HG02623 (cell line): ENCODE data around the gene RPL31.
A peak's percentile ranks its signal among the peaks of the same experiment; 100 is the strongest.

Experiments used
- ATAC-seq: cut with Tn5 transposase; IDR thresholded peaks from one replicate; pipeline ENCODE4 v1.9.1; 2021; ENCODE audit warnings: moderate library complexity; ENCODE audit not compliant: unreplicated experiment

Gene RPL31

DNA sequence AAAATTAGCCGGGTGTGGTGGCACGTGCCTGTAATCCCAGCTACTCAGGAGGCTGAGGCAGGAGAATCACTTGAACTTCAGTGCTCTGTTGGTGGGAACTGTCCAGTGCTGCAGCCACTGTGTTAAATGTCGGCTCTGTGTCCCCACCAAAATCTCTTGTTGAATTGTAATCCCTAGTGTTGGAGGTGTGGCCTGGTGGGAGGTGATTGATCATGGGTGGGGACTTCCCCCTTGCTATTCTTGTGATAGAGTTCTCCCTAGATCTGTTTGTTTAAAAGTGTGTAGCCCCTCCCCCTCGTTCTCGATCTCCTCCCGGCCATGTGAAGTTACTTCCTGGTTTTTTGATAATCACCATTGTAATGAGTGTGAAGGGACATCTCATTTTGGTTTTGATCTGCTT lies 9.8 kb upstream of the RPL31 start:
- no peak for ATAC-seq

DNA sequence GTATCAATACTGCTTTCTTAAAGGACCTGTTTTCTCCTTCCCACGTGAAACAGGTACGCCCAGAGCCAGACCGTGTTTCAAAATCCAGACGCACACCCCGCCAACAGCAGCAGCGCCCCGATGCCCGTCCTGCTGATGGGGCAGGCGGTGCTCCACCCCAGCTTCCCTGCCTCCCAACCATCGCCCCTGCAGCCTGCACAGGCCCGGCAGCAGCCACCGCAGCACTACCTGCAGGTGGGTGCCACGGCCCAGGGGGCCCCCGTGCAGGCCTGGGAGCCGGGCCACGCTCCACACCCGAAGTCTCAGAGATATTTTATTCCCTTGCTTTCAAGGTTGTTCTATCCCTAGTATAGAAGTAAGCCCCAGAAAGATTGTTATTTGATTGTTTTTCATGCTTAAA lies 8.8 kb upstream of the RPL31 start:
- ATAC-seq, result no peak

DNA sequence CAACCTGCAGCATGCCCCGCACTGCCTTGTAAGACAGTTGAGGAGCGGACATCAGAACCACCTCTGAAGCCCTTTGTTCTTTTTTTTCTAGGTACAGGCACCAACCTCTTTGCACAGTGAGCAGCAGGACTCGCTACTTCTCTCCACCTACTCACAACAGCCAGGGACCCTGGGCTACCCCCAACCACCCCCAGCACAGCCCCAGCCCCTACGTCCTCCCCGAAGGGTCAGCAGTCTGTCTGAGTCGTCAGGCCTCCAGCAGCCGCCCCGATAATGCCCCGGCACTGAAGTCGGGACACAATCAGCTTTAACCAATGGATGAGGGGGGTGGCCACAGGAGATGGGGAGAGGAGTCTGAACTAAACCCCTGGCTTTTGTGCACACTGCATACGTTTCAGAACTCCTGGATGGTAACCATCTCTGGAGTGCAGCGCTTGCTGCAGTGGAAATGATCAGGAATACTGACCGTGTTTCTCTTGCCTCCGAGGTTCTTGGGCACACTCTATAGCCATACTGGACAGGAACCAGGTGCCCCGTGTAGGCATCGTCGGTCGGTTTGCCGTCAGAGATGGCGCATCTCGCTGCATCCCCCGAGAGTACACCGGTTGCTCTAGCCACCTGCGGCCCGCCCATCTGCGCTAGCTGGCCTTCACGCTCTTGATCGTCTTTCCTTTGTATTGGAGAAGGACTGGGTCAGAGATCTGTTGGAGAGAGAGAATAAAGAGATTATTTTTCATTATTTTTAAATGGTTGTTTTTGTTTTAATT lies 6.6 kb upstream of the RPL31 start:
- no peak for ATAC-seq

DNA sequence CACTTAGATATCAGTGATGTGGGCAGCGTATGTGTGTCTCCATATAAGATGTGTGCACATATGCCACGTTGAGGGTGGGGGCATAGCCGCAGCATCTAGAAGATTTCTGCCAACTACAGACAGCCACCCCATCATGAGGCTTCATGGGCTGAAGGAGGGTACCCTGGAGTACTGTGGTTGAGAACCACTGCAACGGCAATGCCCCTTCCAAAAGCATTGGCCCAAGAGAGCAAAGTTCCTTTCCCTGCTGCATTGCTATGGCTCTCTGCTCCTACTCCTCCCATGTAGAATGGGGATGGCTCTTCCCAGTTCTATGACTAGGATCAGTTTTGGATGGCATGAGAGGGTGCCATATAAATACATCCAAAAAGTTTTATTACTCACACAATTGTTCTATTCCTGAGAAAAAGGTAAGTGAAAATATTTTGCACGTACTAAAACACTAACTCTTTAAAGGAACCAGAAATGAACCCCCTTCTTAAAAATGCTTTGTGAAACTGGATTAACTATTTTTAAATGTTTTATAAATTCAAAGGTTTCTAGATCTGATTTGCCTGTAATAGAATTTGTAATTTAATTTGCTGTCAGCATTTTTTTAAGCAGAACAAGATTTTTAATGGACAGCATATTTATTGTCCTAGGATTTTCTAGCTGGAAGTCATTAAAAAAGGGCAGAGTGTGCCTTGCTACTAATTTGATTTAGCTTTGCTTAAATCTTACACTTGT lies 4.4 kb upstream of the RPL31 start:
- no peak for ATAC-seq

DNA sequence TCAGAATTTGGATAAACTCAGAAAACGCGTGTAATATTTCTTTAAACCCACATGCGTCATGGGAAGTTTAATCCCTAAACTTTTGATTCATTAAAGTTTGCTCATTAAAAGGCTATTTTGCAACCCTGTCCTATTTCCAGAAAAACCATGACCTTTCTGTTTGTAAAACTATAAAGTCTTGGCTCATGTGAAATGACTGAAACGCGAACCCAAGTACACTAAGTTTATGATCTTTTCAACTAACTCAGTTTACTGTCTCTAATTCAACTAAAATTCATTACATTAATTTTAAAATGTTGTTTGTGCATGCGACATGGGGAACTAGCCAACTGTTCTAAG lies 3.9 kb upstream of the RPL31 start:
- ATAC-seq, result no peak

DNA sequence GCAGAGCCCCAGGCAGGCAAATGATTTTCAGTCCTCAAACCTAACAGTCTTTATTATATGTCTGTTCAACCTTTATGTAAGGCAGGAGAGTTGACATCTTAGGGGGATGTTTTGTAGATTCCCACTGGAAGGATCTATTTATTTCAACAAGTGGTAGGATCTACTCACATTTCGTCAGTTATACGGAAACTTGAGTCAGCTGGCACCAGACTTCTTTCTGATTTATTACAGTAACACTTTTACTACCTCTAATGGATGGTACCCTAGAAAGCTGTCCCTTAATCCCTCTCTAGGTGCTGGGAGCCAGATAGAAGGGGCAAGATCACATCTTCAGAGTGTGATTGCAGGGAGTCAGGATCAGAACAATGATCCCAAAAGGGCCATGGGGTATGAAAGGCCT lies 2.1 kb upstream of the RPL31 start:
- no peak for ATAC-seq

DNA sequence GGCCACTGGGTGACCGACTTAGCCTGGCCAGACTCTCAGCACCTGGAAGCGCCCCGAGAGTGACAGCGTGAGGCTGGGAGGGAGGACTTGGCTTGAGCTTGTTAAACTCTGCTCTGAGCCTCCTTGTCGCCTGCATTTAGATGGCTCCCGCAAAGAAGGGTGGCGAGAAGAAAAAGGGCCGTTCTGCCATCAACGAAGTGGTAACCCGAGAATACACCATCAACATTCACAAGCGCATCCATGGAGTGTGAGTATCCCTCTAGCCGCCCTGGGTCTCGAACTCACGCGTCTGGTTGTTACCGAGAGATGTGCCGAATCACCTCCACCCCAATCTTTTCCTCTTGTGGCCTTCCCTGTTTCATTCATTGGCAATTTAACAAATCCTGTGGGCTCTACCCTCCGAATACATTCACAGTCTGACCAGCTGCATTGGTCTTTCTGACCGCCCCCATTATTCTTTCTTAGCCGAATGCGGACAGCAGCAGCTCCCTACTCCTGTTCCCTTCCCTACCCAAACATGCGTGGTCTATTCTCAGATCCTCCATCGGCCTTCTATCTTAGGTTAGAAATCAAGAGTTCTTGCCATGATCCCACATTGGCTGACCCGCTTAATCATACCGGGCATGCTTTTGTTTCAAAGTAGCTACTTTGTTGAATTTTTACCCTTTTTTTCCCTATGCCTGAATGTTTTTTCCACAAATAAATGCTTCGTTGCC lies 631 bp downstream of the RPL31 start:
- no peak for ATAC-seq

DNA sequence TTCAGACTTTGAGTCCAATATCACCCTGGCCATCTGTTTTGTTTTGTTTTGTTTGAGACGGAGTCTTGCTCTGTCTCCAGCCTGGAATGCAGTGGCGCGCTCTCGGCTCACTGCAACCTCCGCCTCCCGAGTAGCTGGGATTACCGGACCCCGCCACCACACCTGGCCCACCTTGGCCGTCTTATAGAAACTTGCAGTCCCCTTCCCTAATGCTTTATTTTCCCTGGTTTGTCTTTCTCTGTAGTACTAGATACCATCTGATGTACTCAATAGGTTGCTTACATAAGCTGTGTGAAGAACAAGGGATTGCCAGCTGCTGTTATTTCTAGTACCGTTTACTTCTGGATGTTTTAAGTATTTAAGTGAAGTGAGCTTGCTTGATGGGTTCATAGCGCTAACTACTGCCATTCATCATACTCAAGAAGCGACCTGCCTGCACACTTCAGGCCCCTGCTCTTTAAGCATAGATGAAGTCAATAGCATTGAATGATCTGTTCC lies 1.2 kb downstream of the RPL31 start:
- ATAC-seq, result no peak

DNA sequence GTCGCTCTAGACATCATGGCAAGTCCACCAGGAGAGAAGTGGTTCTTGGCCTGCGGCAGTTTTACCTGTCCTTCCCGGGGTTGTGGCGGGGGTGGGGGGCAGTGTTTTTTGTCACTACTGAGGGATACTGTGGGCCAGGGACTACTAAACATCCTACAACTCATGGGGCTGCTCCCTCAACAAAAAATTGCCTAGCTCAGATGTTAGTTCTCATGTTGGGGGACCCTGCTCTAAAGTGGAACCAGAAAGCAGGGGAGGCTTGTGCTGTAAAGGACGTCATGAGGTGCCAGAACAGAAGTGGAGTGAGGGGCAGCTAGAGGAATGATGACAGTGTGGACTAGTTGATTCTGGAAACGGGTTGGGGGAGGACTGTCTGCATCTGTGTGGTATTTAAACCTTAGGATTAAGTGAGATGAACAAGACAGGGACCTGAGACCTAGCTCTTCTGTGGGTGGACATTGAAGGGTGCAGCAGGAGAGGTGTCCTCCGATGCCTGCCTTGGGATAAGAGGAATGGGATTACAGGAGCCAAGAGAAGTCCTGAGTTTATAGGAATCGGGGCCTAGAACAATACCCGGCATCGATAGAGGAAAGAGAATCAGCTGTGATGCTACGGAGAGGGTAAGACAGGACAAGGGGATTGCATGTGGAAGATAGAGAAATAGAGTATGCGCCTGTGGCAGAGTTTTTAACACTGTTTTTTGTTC lies 2.7 kb downstream of the RPL31 start:
- ATAC-seq, result no peak

DNA sequence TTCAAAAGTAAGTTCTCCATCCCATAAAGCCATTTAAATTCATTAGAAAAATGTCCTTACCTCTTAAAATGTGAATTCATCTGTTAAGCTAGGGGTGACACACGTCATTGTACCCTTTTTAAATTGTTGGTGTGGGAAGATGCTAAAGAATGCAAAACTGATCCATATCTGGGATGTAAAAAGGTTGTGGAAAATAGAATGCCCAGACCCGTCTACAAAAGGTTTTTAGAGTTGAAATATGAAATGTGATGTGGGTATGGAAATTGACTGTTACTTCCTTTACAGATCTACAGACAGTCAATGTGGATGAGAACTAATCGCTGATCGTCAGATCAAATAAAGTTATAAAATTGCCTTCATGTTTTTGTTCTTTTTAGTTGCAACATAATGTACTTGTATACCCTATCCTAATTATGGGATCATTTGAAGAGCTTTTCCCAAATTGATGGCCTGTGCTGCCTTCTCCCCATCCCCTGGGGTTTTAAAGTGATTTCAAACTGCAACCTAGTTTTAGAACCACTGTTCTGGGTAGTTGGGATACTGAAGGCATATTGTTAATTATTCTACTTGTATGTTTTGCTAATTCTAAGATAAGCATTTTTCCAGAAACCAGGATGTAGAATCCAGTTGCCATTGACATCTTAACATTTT lies 4.1 kb downstream of the RPL31 start:
- no peak for ATAC-seq

DNA sequence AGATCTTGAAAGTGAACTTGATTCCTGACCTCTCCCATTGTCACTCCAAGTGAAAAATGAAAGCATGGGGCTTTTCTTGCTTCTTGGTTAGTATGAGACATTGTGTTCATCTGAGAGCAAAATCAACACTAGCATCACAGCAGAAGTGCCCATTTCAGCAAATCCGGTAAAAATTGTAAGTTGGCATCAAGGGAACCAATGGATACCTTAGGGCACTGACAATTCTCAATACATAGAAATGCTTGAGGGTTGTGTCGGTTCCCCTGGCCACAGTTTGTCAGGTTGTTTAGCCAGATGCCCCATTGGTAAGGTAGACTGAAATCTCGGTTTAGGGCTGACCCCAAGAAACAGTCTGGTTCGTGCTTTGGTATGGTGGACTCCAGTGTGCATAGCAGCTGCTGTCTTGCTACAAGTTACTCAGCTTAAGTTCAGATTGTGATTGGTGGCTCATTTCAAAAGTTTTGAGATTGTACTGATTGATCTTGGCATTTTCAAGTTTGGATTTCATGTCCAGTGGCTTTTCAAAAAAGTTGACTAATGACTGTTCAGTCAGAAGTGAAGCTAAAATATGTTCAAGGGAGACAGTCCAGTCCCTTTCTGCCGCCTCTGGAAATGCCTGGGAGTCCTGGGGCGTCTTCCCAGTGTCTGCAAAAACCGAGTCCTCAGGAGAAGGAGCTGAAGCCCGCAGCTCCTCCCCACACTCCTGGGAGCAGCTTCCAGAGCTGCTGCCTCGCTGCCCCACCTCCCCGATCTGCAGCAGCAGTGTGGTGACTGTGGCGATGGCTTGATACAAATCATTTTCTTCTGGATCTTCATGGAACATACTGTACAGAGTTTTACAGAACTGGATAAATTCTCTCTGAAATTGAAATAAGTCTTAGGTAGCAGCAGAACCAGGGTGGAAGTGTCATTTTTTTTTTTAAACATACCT lies 5.6 kb downstream of the RPL31 start:
- ATAC-seq, result no peak

DNA sequence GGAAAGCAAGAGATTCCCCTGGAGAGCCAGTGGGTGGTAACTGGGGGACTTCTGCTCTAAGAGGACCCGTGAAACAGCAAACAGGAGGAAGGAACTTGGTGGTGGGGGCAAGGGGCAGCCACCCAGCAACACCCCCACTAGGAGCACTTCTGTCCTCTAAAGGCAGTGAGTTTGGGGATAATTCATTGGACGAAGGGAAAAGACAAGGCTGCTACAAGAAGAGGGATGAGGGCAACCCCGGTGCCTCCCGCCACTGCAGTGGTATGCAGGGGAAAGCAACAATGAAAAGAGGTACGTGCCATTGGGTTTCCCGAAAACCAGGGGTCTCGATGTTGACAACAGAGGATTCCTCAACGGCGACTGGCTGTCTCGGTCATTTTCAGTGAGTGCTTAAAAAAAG lies 9.1 kb downstream of the RPL31 start:
- no peak for ATAC-seq

DNA sequence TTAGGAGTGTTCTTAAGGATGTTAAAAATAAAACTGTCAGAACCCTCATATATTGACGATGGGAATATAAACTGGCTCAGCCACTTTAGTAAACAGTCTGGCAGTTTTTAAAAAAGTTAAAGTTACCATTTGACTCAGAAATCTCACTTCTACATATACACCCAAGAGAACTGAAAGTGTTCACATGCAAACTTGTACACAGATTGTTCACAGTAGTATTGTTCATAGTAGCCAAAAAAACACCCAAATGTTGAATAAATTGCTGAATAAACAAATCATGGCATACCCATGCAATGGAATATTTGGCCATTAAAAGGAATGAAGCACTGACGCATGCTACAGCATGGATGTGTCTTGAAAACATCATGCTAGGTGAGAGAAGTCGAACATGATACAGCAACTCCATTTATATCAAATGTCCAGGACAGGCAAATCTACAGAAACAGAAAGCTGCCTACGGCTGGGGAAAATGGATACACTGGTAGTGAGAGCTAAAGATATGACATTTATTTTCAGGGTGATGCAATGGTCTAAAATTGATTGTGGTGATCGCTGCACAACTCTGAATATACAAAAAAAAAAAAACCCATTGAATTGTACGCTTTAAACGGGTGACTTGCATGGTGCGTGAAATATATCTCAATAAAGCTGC lies 10.1 kb downstream of the RPL31 start:
- ATAC-seq, result peak; percentile 93

DNA sequence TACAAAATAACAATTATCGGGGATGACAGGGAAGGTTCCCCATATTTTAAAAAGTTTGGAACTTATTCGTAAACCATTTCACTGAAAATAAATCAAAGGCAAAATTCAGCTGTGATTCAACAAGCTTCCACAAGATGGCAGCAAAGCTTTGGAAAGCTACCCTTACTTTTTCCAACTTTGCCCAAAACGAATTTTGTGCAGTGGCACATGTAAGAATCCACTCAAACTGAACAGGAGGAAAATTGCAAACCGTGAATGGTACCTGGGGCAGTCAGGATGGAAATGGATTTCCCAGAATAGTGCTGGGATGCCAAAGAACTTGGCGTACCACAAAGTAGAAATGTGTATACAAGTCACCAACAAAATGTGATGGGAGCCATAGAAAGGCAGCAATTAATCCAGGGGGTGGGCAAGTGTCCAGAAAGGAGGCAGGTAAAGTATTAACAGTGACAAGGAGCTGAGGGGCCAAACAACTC lies 10.7 kb downstream of the RPL31 start:
- no peak for ATAC-seq

DNA sequence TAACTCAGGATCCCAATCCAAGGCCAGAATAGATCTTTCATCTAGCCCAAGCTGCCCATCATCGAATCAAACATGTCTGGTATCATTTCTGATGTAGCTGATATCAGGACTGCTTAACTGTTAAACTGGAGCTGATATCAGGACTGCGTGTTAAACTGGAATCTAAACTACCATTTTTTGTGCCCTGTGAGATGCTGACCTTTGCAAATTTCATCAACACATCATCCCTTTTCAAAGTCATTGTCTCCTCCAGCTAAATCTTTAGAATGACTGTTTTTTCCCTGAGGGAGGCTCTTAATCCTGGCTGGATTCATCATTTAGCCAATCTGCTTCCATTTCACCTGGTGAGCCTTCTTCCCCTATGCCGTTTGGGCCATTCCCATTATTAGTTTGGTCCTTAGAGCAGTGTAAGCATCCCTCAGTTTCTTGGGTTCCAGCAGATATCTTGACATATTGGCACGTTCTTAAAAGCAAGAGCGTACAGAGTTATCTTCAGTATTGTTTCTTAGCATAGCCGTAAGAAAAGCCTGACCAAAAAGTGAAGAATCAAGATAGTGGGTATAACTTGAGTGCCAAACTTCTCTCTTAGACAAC lies 12.3 kb downstream of the RPL31 start:
- no peak for ATAC-seq

DNA sequence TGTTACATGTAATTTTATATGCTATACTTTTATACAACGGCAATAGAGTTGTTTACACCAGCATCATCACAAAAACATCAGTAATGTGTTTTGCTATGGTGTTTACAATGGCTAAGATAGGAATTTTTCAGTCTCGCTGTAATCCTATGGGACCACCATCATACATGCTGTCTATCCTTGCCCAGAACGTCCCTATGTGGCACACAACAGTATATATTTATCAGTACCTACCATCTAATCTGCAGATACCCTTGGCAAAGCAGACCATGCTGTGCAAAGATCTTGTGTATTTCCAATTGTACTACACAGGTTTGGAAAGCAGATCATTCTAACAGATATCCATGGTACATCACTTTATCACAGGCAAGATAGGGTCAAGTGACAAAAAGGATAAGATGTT lies 15.3 kb downstream of the RPL31 start:
- no peak for ATAC-seq

DNA sequence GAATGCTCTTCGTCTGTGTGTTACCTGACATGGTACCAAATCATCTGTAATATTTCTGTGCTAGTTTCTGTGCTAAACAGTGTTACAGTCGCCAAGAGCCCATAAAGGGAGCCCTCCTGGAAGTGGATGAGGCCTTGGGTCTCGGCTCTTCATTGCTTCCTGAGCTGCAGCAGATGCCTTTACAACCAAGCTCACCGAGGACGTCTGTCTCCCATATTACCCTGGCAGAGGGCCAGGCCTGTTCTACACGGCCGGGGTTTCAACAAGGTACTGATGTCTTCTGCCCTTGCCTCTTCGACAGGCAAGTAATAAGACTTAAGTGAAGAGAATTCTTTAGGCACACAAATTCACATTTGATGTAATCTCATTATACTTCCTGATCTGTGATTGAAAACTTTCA lies 16.8 kb downstream of the RPL31 start:
- no peak for ATAC-seq

DNA sequence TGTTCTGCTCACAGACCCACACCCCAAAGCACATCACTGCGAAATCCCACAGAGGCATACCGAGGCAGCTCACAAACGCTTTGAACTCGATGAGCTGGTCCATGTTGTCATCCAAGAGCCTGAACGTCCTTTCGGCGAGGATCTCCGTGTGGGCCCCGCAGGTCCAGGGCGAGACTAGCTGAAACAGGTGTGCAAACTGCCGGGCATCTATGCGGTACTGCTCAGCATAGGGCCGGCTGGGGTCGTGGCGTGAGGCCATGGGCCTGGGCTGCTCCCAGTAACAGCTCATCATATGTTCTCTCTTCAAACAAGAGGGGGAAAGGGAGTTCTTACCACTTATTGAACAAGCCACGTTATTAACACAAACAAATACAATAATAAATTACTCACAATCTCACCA lies 20.1 kb downstream of the RPL31 start:
- no peak for ATAC-seq
